IMR-90 (cell line): ENCODE results near the gene AATF. TPM values are rescaled to one million over a fixed set of nuclear protein-coding genes. Genes with fewer than 3 reads are reported as not detected.

ENCODE experiments used
- ATAC-seq: fragments of 200-7000 bp; cut with Tn5 transposase; 2 replicates; pipeline ENCODE4 v1.9.1; 2020; ENCODE audit warnings: low read depth, mild to moderate bottlenecking, moderate library complexity
- BruUV-seq: library from RNA; stranded (reverse); fragments of 400-500 nt; replicated peaks from 2 replicates; lab custom pipeline; 2021; lab: Mats Ljungman, UMichigan
- CTCF ChIA-PET: fragments of 300-600 bp; formaldehyde crosslinking; extraction: SDS; loops from one replicate; lab custom pipeline; 2021; ENCODE audit warnings: antibody characterized with exemption; lab: Yijun Ruan, JAX
- POLR2A ChIA-PET: fragments of 300-600 bp; sonication (Branson Sonifier 250); formaldehyde crosslinking; loops from one replicate; lab custom pipeline; 2022; ENCODE audit warnings: antibody characterized with exemption; ENCODE audit not compliant: unreplicated experiment; lab: Charles Lee
- DNase-seq: peaks from one replicate; pipeline ENCODE4 v3.0.0; 2013
- H2AFZ ChIP-seq: replicated peaks from 2 replicates; pipeline ENCODE3; 2013; ENCODE audit warnings: low read length, mild to moderate bottlenecking; ENCODE audit not compliant: poor library complexity
- H2AK5ac ChIP-seq: 2 replicates; pipeline ENCODE4 v1.6.1; 2013; ENCODE audit warnings: low read depth, low read length, inconsistent platforms
- H2AK9ac ChIP-seq: replicated peaks from 2 replicates; pipeline ENCODE3; 2013; ENCODE audit warnings: mild to moderate bottlenecking, low read depth, low read length, moderate library complexity; ENCODE audit not compliant: poor library complexity
- H2BK120ac ChIP-seq: 2 replicates; pipeline ENCODE4 v1.6.1; 2013; ENCODE audit warnings: low read depth, low read length, inconsistent platforms
- H2BK15ac ChIP-seq: 3 replicates; pipeline ENCODE4 v1.6.1; 2013; ENCODE audit warnings: low read depth, low read length, inconsistent platforms
- H2BK20ac ChIP-seq: 2 replicates; pipeline ENCODE4 v1.6.1; 2013; ENCODE audit warnings: low read depth, mild to moderate bottlenecking, inconsistent platforms, low read length, moderate library complexity
- H2BK5ac ChIP-seq: 2 replicates; pipeline ENCODE4 v1.6.1; 2013; ENCODE audit warnings: mild to moderate bottlenecking, low read depth, low read length, inconsistent platforms; ENCODE audit not compliant: poor library complexity, severe bottlenecking
- H3K14ac ChIP-seq: replicated peaks from 2 replicates; pipeline ENCODE4 v1.6.1; 2013; ENCODE audit warnings: low read depth, low read length, inconsistent platforms
- H3K18ac ChIP-seq: 2 replicates; pipeline ENCODE4 v1.6.1; 2013; ENCODE audit warnings: low read depth, low read length, control low read depth
- H3K23ac ChIP-seq: 2 replicates; pipeline ENCODE4 v1.6.1; 2013; ENCODE audit warnings: low read depth, low read length, inconsistent platforms
- H3K27ac ChIP-seq: 2 replicates; pipeline ENCODE4 v1.5.1; 2013; ENCODE audit warnings: mild to moderate bottlenecking, control low read depth, low read length; ENCODE audit not compliant: insufficient read depth
- H3K27me3 ChIP-seq: 2 replicates; pipeline ENCODE4 v1.6.1; 2013; ENCODE audit warnings: low read length; ENCODE audit not compliant: control insufficient read depth, insufficient read depth
- H3K36me3 ChIP-seq: 2 replicates; pipeline ENCODE4 v1.6.1; 2013; ENCODE audit warnings: low read length, mixed read lengths; ENCODE audit not compliant: control insufficient read depth, insufficient read depth
- H3K4ac ChIP-seq: 2 replicates; pipeline ENCODE4 v1.6.1; 2013; ENCODE audit warnings: low read depth, low read length, inconsistent platforms
- H3K4me1 ChIP-seq: 2 replicates; pipeline ENCODE4 v1.6.1; 2013; ENCODE audit warnings: low read length, mixed read lengths; ENCODE audit not compliant: control insufficient read depth, insufficient read depth
- H3K4me2 ChIP-seq: 2 replicates; pipeline ENCODE4 v1.6.1; 2013; ENCODE audit warnings: low read depth, mild to moderate bottlenecking, control low read depth, low read length, moderate library complexity
- H3K4me3 ChIP-seq: 2 replicates; pipeline ENCODE4 v1.5.1; 2013; ENCODE audit warnings: low read depth, mild to moderate bottlenecking, control low read depth, low read length, moderate library complexity; ENCODE audit not compliant: insufficient read depth
- H3K56ac ChIP-seq: 2 replicates; pipeline ENCODE4 v1.6.1; 2013; ENCODE audit warnings: low read length, inconsistent platforms; ENCODE audit not compliant: insufficient read depth; ENCODE audit errors: extremely low read depth
- H3K79me1 ChIP-seq, 2 experiments: 2 replicates each; pipeline ENCODE4 v1.6.1; 2013; ENCODE audit warnings: low read length in 2 of 2, inconsistent platforms in 1 of 2, low read depth in 1 of 2
- H3K9ac ChIP-seq: 2 replicates; pipeline ENCODE4 v1.6.1; 2013; ENCODE audit warnings: low read depth, low read length, control low read depth
- H3K9me1 ChIP-seq: 2 replicates; pipeline ENCODE4 v1.6.1; 2013; ENCODE audit warnings: low read length, inconsistent platforms; ENCODE audit not compliant: insufficient read depth
- H3K9me3 ChIP-seq: 2 replicates; pipeline ENCODE4 v1.6.1; 2013; ENCODE audit warnings: low read length; ENCODE audit not compliant: control insufficient read depth, insufficient read depth
- H4K20me1 ChIP-seq: 2 replicates; pipeline ENCODE4 v1.6.1; 2013; ENCODE audit warnings: low read length, inconsistent platforms; ENCODE audit not compliant: insufficient read depth
- H4K5ac ChIP-seq: 2 replicates; pipeline ENCODE4 v1.6.1; 2013; ENCODE audit warnings: mild to moderate bottlenecking, low read depth, low read length, control low read depth
- H4K8ac ChIP-seq, 2 experiments: 2 replicates each; pipeline ENCODE4 v1.6.1; 2013; ENCODE audit warnings: low read depth in 2 of 2, low read length in 2 of 2, control low read depth in 1 of 2, inconsistent platforms in 1 of 2
- H4K91ac ChIP-seq: 2 replicates; pipeline ENCODE4 v1.6.1; 2013; ENCODE audit warnings: low read depth, low read length, inconsistent platforms; ENCODE audit not compliant: insufficient read depth
- ELK1 ChIP-seq: fragments of 150-350 bp; IDR thresholded peaks from 2 replicates; pipeline ENCODE4 v1.6.1; 2016; ENCODE audit warnings: low read depth, mild to moderate bottlenecking, low read length, moderate library complexity, borderline replicate concordance
- MAFK ChIP-seq: IDR thresholded peaks from 2 replicates; pipeline ENCODE4 v1.6.1; 2012; ENCODE audit warnings: low read depth, low read length, improper control_type of control experiment
- RAD21 ChIP-seq: IDR thresholded peaks from 2 replicates; pipeline ENCODE4 v1.6.1; 2012; ENCODE audit warnings: low read length, improper control_type of control experiment
- WGBS, 2 experiments: methylation state at CpG; one replicate each; pipeline versions ENCODE4 v1.1.5 to v1.1.7; 2013; ENCODE audit warnings: missing lambda C conversion rate in 2 of 2; ENCODE audit not compliant: insufficient read length in 1 of 2; ENCODE audit errors: extremely low coverage in 2 of 2; 5-methylcytosine and 5-hydroxymethylcytosine counted together
- dilution Hi-C: fragments of 300-500 bp; cut with HindIII; formaldehyde crosslinking; loops from one replicate; pipeline ENCODE4 v1.14.3; 2018; ENCODE audit warnings: low sequenced_read_pairs; ENCODE audit not compliant: unreplicated experiment
- in situ Hi-C: fragments of 300-500 bp; cut with MboI; formaldehyde crosslinking; loops from 3 replicates; pipeline ENCODE4 v1.14.3; 2019; ENCODE audit warnings: low sequenced_read_pairs, inconsistent platforms, mixed read lengths
- intact Hi-C: fragments of 100-400 bp; cut with micrococcal nuclease; formaldehyde crosslinking; loops from 2 replicates; pipeline ENCODE4 v1.10.0; 2022
- polyA plus RNA-seq, 3 experiments: library from polyadenylated mRNA; depleted of rRNA; stranded (reverse); fragments of >200 nt; gene quantifications; 2 replicates each; pipeline ENCODE4 v1.2.3, GENCODE V29; 2012; ENCODE audit warnings: low replicate concordance in 1 of 3
- total RNA-seq: library from RNA; depleted of rRNA; stranded (reverse); fragments of >200 nt; gene quantifications from 2 replicates; pipeline ENCODE4 v1.2.3, GENCODE V29; 2012

The AATF gene
- total and polyA plus RNA-seq, 2 of the 4 experiments (the other 2 are of a cell fraction), result 21.0 to 34.8 TPM

GRCh38 chr17:36926701-36927100 lies 22.1 kb upstream of the AATF start:
- H3K4me3 ChIP-seq, result no peak overlapping the region
- peaks cover 2% of the 10 kb centered on the region; the same call in 1 of the 2 replicates for H3K9me3 ChIP-seq
- no peak overlapping the region for H2BK120ac ChIP-seq
- H3K79me1 ChIP-seq, result no peaks in the 10 kb centered on the region
- no peak overlapping the region for H2BK15ac ChIP-seq
- H3K9ac ChIP-seq, result no peak overlapping the region
- no peak overlapping the region for H2AK9ac ChIP-seq
- no peak overlapping the region for H4K91ac ChIP-seq
- no peak overlapping the region for H3K23ac ChIP-seq
- TF ChIP-seq MAFK (no peak), ELK1 (no peak), RAD21 (no peak)
- no peak overlapping the region for H3K18ac ChIP-seq
- H2BK5ac ChIP-seq, result no peak overlapping the region
- CTCF ChIA-PET, result no interaction called here
- in situ Hi-C loops, result no loop called here
- H3K4me1 ChIP-seq, result no peaks in the 10 kb centered on the region; the same call in 1 of the 2 replicates
- no peak overlapping the region for H3K14ac ChIP-seq
- no peak overlapping the region for H2BK20ac ChIP-seq
- WGBS, 2 experiments, result no CpG with 5 or more reads among the region's 2 CpGs
- no peak overlapping the region for H2AK5ac ChIP-seq
- dilution Hi-C loops, result no loop called here
- no peak overlapping the region for H3K4me2 ChIP-seq
- ATAC-seq (no peak), DNase-seq (no peak)
- H3K27ac ChIP-seq, result no peak overlapping the region
- no peak overlapping the region for H2AFZ ChIP-seq
- H4K5ac ChIP-seq, result no peak overlapping the region
- POLR2A ChIA-PET, result no interaction called here
- H4K8ac ChIP-seq, result no peak overlapping the region
- intact Hi-C loops, result no loop called here
- H3K4ac ChIP-seq, result no peak overlapping the region
- no peak overlapping the region for H3K56ac ChIP-seq
- no peaks in the 10 kb centered on the region for H4K20me1 ChIP-seq
- peaks cover 4% of the 10 kb centered on the region; the same call in 1 of the 2 replicates for H3K9me1 ChIP-seq
- H3K36me3 ChIP-seq, result no peaks in the 10 kb centered on the region
- H3K27me3 ChIP-seq, result peaks cover 78% of the 10 kb centered on the region
- BruUV-seq, result no TSS peak
